ENCODE results near the gene DYRK2.

DNA sequence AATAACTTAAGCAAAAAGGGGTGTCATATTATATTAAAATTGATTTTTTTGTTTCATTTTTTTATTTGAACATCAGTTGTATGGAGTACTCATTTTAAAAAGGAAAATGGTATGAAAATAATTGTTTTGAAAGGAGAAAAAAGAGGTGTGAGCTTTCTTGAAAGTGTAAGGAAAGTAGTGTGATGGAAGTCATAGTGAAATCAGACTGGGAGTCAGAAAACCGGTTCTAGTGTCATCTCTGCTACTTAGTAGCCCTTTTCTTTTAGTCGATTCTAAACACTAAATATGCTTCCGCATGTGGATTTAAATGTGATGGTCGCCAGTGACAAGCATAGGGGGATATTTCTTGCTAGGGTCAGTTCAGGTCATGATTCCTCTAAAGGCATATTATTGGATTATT, 1.8 kb upstream of the DYRK2 start:
- TF ChIP-seq, protein P1, sequence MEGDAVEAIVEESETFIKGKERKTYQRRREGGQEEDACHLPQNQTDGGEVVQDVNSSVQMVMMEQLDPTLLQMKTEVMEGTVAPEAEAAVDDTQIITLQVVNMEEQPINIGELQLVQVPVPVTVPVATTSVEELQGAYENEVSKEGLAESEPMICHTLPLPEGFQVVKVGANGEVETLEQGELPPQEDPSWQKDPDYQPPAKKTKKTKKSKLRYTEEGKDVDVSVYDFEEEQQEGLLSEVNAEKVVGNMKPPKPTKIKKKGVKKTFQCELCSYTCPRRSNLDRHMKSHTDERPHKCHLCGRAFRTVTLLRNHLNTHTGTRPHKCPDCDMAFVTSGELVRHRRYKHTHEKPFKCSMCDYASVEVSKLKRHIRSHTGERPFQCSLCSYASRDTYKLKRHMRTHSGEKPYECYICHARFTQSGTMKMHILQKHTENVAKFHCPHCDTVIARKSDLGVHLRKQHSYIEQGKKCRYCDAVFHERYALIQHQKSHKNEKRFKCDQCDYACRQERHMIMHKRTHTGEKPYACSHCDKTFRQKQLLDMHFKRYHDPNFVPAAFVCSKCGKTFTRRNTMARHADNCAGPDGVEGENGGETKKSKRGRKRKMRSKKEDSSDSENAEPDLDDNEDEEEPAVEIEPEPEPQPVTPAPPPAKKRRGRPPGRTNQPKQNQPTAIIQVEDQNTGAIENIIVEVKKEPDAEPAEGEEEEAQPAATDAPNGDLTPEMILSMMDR (IDR thresholded peaks at IDR 0.05), result no peak
- TF ChIP-seq EP300 (IDR thresholded peaks at IDR 0.05) (no peak), POLR2A (IDR thresholded peaks at IDR 0.05) (no peak), POLR2AphosphoS5 (IDR thresholded peaks at IDR 0.05) (no peak)
